ENCODE results near the gene OXGR1. TPM values are rescaled to one million over a fixed set of nuclear protein-coding genes. Genes with fewer than 3 reads are reported as not detected.

OXGR1 gene
- polyA plus RNA-seq, 5 donors = 0.27 to 0.71 (median 0.36) TPM

- no peak for DNase-seq
These were observed 30.3 kb downstream of the OXGR1 start for GRCh38 chr13:96963786-96964475.

GRCh38 chr13:96960379-96960778 lies 33.9 kb downstream of the OXGR1 start:
- DNase-seq = no peak

GRCh38 chr13:96958286-96958891 lies 35.9 kb downstream of the OXGR1 start:
- peak in 1 of 2 donors; percentile 20 for DNase-seq

- DNase-seq = no peak
These were observed 41.7 kb downstream of the OXGR1 start for GRCh38 chr13:96952595-96952994.

GRCh38 chr13:96948127-96948526 lies 46.1 kb downstream of the OXGR1 start:
- no peak for DNase-seq

- no peak for DNase-seq
These were observed 46.8 kb downstream of the OXGR1 start for GRCh38 chr13:96947343-96947910.

- no peak for DNase-seq
These were observed 47.5 kb downstream of the OXGR1 start for GRCh38 chr13:96946709-96947311.

GRCh38 chr13:96940961-96941360 lies 53.3 kb downstream of the OXGR1 start:
- no peak for DNase-seq

GRCh38 chr13:96935901-96936300 lies 58.4 kb downstream of the OXGR1 start:
- DNase-seq = no peak

Other genes starting within 250 kb of the OXGR1 start
- gene MBNL2, start 227.9 kb upstream of the OXGR1 start, polyA plus RNA-seq (ENCODE audit: insufficient read depth in 1 of 5, insufficient read length in 5 of 5, low replicate concordance in 1 of 5) = 100 to 1,000 TPM in 2 of 5 donors, 10 to 100 TPM in 3; 65.7 to 113 (median 96.2) TPM